NCI-H2196 treated with DMSO at 0.1 percent for 48 hours (cell line): ENCODE results near the gene TYRO3.
"Not testable (repeated sequence)": the region's sequence is repeated elsewhere in the genome, so short reads cannot be mapped to it uniquely, and the experiment has no call there.

Experiments
- DNase-seq: peaks from one replicate; lab custom pipeline; 2025; ENCODE audit not compliant: unreplicated experiment; lab: John Stamatoyannopoulos, UW

The TYRO3 gene

DNA sequence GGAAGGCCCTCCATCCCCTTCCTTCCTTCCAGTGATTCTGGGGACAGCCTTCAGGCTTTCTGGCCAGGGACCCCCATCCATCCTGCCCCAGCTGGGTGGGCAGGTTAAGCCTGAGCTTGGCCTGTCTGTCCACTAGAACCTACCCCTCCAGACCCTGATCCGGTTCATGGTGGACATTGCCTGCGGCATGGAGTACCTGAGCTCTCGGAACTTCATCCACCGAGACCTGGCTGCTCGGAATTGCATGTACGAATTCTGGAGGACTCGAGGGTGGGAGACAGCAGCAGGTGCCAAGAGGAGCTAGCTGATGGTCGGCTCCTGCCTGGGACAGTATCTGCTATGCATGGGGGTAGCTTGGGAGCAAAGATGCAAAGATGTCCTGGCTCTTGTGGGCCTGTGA lies 13.9 kb downstream of the TYRO3 start:
- DNase-seq, result no peak

DNA sequence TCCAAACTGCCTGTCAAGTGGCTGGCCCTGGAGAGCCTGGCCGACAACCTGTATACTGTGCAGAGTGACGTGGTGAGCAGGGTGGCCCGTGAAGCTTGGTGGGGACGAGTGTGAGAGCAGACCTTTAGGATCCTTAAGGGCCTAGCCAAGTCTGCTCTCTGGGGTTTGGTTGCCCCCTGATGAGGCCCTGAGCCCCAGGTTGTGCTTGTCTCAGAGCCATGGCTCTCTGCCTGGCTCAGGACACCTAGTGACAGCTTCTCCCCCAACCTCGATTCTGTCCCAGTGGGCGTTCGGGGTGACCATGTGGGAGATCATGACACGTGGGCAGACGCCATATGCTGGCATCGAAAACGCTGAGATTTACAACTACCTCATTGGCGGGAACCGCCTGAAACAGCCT lies 14.4 kb downstream of the TYRO3 start:
- DNase-seq, result no peak

DNA sequence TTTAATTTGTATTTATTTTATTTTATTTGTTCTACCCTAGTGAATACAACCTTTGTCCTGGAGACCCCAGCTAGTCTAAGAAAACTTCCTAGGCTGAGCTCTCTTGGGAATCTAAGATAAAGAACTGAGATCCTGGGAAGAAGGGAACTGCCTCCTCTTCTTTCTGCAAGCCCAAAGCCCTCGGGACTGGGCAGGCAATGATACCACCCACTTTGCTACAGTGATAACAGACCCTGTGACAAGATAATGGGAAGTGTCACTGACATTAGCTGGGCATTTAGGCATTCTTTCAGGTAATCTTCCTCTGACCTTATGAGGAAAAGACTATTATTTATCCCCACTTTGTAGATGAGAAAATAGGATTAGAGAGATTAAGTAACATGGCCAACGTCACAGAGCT lies 15.1 kb downstream of the TYRO3 start:
- DNase-seq, result no peak

DNA sequence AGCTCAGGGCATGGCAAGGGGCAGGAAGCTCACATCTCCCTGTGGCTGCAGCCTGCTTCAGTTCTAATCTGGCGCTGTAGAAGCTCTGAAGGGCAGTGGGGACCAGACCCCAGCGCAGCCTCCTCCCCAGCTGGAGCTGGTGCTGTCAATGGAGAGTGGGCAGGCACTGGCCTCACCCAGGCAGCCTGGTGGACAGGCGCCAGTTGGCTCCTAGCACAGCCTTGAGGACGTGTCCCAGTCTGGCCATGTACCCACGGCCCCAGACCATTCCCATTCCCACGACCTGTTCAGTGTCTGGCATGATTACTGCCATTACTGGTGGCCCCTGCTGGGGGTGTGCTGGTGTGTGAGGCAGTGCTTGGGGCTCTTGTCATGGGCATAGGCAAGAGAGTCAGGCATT lies 16.3 kb downstream of the TYRO3 start:
- no peak for DNase-seq

DNA sequence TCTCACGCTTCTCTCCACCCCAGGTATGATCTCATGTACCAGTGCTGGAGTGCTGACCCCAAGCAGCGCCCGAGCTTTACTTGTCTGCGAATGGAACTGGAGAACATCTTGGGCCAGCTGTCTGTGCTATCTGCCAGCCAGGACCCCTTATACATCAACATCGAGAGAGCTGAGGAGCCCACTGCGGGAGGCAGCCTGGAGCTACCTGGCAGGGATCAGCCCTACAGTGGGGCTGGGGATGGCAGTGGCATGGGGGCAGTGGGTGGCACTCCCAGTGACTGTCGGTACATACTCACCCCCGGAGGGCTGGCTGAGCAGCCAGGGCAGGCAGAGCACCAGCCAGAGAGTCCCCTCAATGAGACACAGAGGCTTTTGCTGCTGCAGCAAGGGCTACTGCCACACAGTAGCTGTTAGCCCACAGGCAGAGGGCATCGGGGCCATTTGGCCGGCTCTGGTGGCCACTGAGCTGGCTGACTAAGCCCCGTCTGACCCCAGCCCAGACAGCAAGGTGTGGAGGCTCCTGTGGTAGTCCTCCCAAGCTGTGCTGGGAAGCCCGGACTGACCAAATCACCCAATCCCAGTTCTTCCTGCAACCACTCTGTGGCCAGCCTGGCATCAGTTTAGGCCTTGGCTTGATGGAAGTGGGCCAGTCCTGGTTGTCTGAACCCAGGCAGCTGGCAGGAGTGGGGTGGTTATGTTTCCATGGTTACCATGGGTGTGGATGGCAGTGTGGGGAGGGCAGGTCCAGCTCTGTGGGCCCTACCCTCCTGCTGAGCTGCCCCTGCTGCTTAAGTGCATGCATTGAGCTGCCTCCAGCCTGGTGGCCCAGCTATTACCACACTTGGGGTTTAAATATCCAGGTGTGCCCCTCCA lies 19.1 kb downstream of the TYRO3 start:
- peak; percentile 5 for DNase-seq

DNA sequence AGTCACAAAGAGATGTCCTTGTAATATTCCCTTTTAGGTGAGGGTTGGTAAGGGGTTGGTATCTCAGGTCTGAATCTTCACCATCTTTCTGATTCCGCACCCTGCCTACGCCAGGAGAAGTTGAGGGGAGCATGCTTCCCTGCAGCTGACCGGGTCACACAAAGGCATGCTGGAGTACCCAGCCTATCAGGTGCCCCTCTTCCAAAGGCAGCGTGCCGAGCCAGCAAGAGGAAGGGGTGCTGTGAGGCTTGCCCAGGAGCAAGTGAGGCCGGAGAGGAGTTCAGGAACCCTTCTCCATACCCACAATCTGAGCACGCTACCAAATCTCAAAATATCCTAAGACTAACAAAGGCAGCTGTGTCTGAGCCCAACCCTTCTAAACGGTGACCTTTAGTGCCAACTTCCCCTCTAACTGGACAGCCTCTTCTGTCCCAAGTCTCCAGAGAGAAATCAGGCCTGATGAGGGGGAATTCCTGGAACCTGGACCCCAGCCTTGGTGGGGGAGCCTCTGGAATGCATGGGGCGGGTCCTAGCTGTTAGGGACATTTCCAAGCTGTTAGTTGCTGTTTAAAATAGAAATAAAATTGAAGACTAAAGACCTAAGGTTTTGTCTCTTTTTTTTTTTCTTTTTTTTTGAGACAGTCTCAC lies 19.8 kb downstream of the TYRO3 start:
- no peak for DNase-seq

DNA sequence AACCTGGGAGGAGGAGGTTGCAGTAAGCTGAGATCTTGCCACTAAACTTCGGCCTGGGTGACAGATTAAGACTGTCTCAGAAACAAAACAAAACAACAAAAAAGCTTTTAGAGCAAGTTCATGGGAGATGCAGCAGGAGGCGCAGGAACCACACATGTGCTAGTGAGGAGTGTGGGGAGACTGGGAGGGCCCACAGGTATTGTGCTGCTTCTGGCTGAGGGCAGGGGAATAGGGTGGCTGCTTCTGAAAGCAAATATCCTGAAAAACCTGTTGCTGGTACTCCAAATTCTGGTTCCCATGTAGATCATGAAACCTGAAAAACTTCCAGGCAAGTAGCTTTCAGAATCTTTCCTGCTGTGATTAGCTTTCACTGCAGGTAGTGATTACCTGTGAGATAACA lies 22.1 kb downstream of the TYRO3 start:
- DNase-seq, result no peak

DNA sequence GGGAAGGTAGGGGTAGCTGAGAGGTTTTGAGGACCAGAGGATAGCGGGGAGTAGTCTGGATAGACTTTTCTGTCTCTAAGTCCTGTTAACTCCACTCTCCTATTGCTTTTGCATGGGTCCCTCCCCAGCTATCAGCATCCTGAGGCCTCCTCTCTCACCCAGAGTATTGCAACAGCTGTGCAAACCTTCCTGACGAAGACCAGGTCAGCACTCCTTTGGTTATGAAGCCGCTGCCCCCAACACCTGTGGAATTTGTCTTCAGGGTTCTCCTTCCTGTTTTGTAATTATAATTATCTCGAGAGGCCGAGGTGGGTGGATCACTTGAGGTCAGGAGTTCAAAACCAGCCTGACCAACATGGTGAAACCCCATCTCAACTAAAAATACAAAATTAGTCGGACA lies 24.8 kb downstream of the TYRO3 start:
- DNase-seq, result no peak

DNA sequence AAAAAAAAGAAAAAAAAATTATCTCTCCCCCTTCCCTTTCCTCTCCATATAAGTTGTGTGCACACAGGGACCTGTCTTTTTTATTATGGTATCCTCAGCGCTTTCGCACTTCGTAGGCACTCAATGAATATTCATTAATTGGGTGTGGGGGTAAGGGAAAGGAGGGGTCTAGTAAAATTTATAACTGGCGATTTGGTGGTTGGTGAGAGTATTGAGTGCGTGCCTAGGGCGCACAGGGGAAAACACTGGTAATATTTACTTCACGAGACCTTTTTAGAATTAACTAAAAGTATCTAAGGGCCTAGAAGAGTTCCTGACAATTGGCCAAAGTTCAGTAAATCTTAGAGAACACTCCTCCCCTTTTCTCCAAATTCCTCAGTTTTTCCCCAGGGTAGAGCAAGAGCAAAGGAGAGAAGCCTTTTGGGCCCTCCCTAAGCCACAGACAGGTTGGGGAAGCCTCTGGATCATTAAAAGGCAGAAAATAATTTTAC lies 25.7 kb downstream of the TYRO3 start:
- no peak for DNase-seq

DNA sequence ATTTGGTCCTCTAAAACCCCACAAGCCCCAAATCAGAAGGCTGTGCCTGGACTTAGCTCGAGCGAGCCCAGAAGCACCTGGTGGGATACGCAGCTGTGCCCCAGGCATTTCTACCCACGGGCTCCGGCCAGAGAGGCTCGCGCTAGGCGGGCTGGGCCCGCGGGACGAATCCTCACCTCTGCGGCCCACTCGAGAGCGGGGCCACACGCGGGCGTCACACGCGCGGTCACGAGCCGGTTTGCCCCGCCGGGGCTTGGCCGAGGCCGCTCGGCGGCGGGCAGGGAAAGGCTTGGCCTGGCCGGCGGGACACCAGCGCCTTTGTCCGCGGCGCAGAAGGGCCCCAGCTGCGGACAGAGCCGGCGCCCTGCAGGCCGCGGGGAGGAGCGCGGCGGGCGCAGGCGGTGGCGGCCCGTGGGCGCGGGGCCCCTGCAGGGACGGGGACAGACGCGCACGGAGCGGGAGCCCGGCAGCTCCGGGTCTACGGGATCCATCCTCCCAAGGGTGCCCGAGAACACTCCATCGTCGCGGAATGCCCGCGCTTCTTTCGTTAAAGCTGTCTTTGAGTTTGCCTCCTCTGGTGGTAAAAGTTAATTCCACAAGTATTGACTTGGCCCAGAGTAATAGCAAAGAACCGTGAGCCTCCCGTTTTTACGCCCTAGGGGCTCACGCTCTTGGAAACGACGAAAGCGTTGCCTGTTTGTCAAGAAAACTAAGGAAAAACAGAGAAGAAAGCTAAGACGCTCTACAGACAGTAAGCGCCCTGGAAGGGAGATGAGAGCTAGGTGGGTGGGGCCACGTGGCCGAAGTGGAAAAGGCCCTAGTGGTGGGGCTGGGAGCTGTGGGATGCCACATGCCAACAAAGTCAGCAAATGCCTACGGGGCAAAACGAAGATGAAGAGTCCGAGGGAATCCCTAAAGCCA lies 26.4 kb downstream of the TYRO3 start:
- DNase-seq, result no peak

DNA sequence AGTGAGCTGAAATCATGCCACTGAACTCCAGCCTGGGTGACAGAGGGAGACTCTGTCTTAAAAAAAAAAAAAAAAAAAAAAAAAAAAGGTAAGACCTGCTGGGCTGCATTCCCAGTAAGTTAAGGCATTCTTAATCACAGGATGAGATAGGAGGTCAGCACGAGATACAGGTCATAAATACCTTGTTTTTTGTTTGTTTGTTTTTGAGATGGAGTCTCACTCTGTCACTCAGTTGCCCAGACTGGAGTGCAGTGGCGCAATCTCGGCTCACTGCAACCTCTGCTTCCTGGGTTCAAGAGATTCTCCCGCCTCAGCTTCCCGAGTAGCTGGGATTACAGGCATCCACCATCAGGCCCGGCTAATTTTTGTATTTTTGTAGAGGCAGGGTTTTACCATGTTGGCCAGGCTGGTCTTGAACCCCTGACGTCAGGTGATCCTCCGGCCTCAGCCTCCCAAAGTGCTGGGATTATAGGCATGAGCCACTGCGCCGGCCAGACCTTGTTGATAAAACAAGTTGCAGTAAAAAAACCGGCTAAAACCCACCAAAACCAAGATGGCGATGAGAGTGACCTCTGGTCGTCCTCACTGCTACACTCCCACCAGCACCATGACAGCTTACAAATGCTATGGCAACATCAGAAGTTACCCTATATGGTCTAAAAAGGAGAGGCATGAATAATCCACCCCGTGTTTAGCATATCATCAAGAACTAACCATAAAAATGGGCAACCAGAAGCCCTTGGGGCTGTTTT lies 27.7 kb downstream of the TYRO3 start:
- not testable (repeated sequence) for DNase-seq

DNA sequence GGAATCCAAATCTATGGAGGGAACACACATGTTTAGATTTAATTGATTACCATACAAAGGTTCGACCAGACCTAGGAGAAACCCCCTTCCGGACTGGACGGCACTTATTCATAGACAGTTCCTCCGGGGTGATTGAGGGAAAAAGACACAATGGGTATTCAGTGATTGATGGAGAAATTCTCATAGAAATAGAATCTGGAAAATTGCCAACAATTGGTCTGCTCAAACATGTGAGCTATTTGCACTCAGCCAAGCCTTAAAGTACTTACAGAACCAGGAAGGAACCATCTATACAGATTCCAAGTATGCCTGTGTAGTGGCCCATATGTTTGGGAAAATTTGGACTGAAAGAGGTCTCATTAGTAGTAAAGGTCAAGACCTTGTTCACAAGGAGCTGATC lies 30.0 kb downstream of the TYRO3 start:
- DNase-seq, result not testable (repeated sequence)

DNA sequence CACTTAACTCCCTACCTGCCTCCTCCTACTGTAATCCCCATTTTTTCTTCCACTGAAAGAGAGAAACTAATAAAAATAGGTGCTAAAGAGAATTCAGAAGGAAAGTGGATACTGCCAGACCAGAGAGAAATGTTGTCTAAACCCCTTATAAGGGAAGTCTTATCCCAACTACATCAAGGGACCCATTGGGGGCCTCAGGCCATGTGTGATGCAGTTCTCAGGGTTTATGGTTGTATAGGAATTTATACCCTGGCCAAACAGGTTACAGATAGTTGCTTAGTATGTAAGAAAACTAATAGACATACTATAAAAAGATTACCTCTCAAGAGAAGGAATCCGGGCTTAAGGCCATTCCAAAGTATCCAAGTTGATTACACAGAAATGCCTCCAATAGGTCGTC lies 30.6 kb downstream of the TYRO3 start:
- not testable (repeated sequence) for DNase-seq

DNA sequence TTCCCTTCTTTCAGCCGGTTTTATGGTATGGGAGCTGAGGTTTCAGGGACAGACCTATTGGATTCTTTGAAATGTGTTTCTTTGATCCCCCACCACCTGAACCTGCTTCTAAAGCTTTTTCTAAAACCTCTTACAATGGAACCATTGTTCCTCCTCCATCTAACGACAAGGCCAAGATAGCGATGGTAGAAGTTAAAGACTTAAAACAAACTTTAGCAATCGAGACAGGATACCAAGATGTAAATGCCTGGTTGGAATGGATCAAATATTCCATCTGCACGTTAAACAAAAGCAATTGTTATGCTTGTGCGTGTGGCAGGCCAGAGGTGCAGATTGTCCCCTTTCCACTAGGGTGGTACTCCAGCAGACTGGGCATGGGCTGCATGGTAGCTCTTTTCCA lies 32.2 kb downstream of the TYRO3 start:
- DNase-seq, result not testable (repeated sequence)

DNA sequence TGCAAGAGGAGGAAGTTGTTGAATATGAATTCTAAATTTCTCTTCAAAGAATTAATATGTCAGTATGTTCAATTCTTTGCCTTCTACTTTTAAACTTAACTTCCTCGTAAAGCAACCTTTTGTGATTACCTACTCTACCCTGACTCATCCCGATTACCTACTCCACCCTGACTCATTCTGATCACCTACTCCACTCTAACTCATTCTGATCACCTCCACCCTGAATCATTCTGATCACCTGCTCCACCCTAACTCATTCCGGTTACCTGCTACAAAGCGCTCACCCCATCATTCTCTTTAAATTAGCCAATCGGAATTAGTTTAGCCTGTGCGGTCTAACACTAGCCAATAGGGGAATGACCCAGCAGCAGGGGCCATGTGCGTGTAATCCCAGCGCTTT lies 33.7 kb downstream of the TYRO3 start:
- DNase-seq, result not testable (repeated sequence)

DNA sequence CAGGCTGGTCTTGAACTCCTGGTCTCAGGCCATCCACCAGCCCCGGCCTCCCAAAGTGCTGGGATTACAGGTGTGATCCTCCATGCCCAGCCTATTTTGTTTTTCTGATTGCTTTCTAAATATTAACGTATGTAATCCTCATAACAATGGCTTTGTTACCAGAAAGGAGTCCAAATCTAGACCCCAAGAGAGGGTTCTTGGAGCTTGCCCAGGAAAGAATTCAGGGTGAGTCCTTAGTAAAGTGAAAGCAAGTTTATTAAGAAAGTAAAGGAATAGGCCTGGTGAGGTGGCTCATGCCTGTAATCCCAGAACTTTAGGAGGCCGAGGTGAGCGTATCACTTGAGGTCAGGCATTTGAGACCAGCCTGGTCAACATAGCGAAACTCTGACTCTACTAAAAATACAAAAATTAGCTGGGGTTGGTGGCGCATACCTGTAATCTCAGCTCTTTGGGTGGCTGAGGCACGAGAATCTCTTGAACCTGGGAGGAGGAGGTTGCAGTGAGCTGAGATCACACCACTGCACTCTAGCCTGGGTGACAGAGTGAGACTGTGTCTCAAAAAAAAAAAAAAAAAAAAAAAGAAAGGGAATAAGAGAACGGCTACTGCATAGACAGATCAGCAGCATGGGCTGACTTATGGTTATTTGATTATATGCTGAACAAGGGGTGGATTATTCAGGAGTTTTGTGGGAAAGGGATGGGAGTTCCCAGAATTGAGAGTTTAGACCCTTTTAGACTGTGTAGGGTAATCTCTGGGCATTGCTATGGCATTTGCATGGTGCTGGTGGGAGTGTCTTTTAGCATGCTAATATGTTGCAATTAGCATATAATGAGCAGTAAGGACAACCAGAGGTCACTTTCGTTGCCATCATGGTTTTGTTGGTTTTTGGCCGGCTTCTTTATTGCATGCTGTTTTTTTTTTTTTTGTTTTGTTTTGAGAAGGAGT lies 36.1 kb downstream of the TYRO3 start:
- DNase-seq, result no peak

DNA sequence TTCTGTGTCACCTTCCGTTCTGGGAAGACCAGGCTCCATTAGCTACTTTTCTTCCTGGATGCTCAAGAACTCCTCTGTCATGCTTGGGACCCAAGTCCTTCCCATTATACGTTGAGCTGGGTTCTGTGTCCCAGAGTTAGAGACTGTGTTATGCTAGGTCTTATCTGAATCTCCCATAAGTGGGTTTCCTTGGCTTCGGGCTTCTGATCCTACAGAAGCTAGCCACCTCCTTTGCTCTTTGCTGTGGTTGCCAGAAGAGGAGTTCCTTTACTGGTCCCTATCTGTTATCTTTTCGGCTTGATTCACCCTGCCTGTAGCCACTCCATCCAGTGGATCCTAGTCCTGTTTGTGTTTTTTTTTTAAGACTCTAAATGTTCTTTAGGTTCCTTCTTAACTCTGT lies 38.0 kb downstream of the TYRO3 start:
- no peak for DNase-seq

DNA sequence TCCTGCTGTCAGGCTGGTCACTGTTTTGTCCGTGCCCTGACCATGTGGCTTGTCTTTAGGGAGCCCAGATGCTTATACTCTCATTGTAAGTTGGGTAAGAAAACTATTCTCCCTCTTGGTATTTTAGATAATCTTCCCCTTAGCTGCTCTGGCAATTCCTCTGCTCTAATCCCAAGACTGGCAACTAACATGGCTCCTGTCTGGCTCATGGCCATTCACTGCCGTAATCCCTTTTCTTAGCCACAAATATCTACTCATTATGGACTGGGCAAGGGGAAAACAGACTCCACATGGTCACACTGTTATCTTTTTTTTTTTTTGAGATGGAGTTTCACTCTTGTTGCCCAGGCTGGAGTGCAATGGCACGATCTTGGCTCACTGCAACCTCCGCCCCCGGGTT lies 38.8 kb downstream of the TYRO3 start:
- DNase-seq, result no peak

DNA sequence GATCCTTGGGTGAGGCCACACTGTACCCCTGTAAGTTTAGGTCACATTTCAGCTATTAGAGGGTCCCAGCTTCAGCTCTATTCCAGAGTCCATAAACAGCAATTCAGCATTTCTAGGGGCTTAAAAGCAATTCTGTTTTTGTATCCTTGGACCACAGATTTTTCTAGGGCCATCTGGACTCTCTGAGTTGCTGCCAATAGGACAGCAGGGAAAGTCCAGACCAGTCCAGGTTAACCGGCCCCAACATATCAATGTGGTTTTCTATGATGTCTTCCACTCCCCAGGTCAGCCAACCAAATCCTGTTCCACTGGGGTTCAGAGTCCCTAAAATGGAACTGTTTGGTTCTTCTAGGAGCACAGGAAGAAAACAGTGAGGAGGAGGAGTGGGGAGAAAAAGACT lies 40.0 kb downstream of the TYRO3 start:
- no peak for DNase-seq
